Subcutaneous adipose tissue (tissue), 4 donors: ENCODE results near the gene WNT1. TPM values are rescaled to one million over a fixed set of nuclear protein-coding genes. Genes with fewer than 3 reads are reported as not detected.

Experiments used
- total RNA-seq, 4 donors: library from RNA; depleted of rRNA; stranded (reverse); fragments of >200 nt; gene quantifications; one replicate each; pipeline ENCODE4 v1.1.0, GENCODE V29; 2016
- TF ChIP-seq, protein P1 (sequence below): fragments of 450-650 bp; IDR thresholded peaks from one replicate; pipeline ENCODE4 v1.5.1; 2016; ENCODE audit warnings: low read depth, mild to moderate bottlenecking, control low read depth, antibody characterized with exemption, moderate library complexity

WNT1 gene
- total RNA-seq, 4 donors from 2014 or later: not detected

DNA sequence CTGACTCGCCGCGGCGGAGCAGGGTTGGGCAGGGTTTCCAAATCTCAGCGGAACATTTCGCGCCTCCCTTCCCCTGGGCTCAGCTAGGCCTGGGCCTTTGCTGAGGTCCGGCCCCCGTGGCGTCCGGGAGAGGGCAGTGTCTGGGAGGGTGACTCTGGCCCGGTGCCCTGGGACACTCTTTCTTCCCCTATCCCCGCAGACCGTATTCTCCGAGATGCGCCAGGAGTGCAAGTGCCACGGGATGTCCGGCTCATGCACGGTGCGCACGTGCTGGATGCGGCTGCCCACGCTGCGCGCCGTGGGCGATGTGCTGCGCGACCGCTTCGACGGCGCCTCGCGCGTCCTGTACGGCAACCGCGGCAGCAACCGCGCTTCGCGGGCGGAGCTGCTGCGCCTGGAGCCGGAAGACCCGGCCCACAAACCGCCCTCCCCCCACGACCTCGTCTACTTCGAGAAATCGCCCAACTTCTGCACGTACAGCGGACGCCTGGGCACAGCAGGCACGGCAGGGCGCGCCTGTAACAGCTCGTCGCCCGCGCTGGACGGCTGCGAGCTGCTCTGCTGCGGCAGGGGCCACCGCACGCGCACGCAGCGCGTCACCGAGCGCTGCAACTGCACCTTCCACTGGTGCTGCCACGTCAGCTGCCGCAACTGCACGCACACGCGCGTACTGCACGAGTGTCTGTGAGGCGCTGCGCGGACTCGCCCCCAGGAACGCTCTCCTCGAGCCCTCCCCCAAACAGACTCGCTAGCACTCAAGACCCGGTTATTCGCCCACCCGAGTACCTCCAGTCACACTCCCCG is 3.0 kb downstream of the WNT1 start:
- TF ChIP-seq, protein P1, sequence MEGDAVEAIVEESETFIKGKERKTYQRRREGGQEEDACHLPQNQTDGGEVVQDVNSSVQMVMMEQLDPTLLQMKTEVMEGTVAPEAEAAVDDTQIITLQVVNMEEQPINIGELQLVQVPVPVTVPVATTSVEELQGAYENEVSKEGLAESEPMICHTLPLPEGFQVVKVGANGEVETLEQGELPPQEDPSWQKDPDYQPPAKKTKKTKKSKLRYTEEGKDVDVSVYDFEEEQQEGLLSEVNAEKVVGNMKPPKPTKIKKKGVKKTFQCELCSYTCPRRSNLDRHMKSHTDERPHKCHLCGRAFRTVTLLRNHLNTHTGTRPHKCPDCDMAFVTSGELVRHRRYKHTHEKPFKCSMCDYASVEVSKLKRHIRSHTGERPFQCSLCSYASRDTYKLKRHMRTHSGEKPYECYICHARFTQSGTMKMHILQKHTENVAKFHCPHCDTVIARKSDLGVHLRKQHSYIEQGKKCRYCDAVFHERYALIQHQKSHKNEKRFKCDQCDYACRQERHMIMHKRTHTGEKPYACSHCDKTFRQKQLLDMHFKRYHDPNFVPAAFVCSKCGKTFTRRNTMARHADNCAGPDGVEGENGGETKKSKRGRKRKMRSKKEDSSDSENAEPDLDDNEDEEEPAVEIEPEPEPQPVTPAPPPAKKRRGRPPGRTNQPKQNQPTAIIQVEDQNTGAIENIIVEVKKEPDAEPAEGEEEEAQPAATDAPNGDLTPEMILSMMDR: no peak

DNA sequence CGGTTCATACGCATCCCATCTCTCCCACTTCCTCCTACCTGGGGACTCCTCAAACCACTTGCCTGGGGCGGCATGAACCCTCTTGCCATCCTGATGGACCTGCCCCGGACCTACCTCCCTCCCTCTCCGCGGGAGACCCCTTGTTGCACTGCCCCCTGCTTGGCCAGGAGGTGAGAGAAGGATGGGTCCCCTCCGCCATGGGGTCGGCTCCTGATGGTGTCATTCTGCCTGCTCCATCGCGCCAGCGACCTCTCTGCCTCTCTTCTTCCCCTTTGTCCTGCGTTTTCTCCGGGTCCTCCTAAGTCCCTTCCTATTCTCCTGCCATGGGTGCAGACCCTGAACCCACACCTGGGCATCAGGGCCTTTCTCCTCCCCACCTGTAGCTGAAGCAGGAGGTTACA is 3.6 kb downstream of the WNT1 start:
- TF ChIP-seq, protein P1: no peak

DNA sequence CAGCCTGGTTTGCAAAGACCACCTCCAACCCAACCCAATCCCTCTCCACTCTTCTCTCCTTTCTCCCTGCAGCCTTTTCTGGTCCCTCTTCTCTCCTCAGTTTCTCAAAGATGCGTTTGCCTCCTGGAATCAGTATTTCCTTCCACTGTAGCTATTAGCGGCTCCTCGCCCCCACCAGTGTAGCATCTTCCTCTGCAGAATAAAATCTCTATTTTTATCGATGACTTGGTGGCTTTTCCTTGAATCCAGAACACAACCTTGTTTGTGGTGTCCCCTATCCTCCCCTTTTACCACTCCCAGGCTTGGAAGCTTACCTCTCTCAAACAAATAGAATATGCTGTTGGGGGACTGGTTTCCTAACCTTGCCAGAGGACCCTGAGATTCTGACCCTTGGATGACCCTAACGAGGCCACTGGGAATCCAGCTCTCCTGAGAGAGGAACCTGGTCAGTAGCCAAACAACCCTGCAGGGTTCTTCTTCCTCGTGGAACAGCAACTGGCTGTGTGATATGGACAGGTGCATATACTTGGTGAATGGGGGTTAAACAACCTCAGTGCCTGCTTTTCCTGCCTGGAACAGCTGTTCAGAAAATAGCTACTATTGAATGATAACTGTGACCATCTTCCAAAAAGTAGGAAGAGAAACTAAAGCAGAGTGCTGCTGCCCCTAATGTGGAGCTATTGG is 4.4 kb downstream of the WNT1 start:
- TF ChIP-seq, protein P1: no peak

DNA sequence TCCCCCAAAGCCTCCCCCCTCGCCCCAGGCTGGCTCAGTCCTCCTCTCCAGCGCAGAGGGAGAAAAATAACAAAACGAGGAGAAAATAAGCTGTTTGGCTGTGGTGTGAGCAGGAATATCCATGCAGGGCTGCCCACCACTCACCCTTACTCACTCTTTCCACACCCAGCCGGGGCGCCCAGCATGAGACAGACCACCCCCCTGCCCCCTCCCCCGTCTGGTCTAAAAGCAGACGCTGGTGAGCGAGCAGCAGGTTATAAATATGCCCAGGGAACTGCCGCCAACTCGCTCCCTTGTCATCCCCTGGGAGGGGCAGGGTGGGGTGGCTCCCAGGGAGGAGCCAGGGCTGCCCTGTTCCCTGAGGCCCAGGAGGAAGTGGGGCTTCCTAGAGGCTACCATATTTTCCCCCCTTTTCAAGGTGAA is 7.4 kb downstream of the WNT1 start:
- TF ChIP-seq, protein P1: no peak

DNA sequence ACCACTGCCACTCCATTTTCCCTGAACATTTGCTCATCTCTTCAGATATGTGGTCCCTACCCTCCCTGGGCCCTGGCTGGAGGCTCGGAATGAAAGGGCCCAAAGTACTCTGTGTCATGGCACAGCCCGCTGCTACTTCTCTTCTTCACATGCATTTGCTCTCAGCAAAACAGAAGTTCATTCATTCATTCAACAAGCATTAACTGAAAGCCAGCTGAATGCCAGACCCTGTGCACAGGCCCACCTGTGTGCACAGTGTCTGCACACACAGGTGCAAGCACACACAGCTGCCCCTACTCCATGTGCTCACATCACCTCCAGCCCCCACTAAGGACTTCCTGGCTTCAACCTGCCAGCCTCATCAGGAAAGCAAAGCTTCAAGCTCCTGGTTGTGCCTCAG is 7.8 kb downstream of the WNT1 start:
- TF ChIP-seq, protein P1: no peak

DNA sequence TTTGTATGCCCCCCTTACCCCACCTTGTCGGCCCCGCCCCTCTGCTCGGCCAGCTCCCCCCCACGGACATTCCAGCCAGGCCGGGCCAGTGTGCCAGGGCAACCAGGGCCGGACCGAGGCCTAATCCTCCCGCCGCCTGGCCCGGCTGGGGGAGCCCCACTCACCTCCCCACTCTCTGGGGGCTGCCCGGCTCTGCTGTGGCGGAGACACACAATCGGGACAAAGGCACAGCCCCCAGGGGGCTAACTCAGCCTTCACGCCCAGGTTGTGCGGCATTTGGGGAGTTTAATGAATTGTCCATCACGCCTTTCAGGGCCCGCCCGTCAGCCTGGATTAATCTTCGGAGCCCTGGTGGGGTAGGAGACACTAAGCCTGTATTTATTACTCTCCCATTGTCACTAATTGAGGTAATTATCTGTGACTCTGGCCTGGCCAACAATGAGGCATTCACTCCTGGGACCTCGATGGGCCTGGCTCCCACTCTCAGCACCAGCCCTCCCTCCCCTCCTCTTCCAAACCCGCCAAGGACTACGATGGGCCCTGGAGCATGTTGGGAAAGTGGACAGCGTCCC is 8.7 kb downstream of the WNT1 start:
- TF ChIP-seq, protein P1: no peak

DNA sequence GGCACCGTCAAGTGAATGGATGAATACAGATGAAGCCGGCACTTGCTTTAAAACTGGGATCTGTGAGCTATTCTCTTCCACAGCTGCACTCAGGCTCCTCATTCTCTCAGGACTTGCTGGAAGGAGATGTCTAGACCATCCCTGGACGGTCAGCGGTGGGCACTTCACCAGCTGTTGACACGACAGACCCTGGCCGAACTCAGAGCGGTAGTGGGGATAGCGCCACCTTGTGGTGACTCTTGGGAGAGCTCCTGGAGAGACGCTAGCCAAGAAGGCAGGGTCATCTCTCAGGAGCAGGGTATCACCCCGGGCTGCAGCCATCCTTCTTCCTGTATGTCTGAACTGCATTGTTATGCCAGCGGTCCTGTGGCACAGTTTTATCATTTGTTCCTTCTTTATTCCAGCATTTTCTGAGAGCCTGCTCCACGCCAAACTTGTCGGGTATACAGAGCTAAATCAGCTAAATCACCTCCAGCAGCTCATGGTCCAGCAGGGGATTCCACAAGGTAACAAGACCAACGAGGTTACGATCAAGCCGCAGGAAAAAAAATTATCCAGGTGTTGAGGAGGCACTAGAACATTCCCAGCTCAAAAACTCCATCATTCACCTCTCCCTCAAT is 10.0 kb downstream of the WNT1 start:
- TF ChIP-seq, protein P1: no peak
